H4 (cell line): Measurements from ENCODE around the gene PDPR. TPM values are rescaled to one million over a fixed set of nuclear protein-coding genes. Genes with fewer than 3 reads are reported as not detected.
"Not testable (repeated sequence)": the region's sequence is repeated elsewhere in the genome, so short reads cannot be mapped to it uniquely, and the experiment has no call there.

ENCODE experiments used
- DNase-seq: peaks from one replicate; pipeline ENCODE4 v3.0.0-alpha.2; 2015; ENCODE audit warnings: low spot score
- total RNA-seq: library from RNA; depleted of rRNA; stranded (reverse); fragments of >200 nt; shearing (Covaris generic); gene quantifications from 2 replicates; pipeline ENCODE4 v1.2.3, GENCODE V29; 2014; rRNA removed

Gene PDPR
- total RNA-seq = 9.6 and 12.4 TPM in 2 replicates

DNA sequence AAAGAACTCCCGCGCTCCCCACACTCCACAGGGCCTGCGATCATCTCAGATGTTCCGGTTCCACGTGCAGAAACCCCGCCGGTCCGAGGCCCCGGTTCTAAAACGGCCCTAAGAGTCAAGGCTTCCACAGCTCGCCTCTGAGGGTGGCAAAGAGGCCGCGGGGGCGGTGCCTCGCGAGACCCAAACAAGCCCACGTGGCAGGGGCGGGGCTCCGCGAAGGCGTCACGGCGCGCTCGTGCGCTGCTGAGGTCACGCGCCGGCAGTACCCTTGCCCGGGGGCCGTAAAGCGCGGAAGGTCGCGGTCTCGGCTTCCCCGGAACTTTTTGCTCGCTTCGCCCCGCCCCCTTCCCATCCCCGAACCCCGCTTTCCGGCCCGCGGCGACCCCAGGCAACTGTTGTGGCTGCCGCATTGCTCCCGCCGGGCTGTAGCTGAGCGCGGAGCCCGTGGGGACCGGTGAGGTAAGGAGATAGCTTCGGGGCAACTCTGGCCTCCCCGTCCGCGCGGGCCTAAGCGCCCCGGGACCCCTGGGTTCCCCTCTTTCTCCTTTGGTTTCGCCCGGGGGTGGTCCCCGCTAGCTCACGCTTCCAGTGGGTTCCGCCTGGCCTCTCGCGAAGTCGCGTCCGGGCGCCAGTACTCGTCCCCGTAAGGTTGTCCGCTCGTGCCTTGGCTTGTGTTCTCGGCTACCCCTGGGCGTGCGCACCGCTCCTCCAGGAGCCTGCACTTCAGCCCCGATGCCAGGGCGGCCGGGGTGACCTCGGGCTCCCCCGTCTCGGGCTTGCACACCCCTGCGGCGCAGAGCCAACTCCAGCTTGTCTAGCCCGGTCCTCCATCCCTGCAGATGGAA, at the start of gene PDPR:
PDPR (plus strand) TSS at position 351 of the 845 bp plus-strand sequence. CDS start 6,161 bp downstream, outside the sequence.
- DNase-seq = peak; percentile 78

DNA sequence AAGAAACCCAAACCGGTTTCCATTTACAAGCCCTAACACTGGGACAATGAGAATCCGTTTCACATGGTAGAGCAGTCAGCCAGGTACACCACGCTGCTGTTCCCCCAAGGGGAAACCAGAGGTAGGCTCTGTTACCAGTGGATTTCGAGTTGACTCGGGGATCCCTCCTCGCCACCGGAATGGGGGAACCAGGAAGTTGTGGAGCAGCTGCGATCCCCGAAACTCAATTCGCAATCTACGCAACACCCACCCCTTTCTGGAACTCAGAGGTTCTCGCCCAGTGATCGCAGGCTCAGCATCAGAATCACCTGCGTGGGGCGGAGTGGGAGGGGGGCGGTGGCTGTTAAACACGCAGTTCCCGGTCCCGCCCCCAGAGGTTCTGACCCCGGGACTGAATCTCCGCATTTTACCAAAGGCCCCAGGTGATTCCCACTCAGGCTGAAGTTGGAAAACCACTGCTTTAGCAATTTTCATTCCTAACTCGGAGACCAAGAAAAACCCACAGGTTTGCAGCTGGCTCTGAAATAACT, 49.2 kb upstream of the PDPR start:
- DNase-seq = not testable (repeated sequence)

DNA sequence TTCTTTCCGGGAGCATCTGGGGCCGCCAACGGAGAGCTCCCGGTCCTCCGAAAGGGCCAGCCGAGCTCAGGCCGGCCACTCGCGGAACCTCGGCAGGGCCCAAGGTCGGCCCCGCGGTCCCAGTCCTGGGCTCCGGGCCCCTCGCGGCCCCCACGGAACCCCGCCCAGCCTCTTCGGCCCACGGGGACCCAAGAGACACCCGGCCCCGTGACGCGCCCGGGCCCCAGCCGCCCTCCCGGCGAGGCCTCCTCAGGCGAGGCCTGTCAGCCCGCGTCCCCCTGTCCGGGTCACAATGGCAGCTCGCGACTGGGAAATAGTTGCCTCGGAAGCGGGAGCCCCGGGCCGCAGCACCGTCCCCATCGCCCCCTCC, 48.8 kb upstream of the PDPR start:
- not testable (repeated sequence) for DNase-seq

DNA sequence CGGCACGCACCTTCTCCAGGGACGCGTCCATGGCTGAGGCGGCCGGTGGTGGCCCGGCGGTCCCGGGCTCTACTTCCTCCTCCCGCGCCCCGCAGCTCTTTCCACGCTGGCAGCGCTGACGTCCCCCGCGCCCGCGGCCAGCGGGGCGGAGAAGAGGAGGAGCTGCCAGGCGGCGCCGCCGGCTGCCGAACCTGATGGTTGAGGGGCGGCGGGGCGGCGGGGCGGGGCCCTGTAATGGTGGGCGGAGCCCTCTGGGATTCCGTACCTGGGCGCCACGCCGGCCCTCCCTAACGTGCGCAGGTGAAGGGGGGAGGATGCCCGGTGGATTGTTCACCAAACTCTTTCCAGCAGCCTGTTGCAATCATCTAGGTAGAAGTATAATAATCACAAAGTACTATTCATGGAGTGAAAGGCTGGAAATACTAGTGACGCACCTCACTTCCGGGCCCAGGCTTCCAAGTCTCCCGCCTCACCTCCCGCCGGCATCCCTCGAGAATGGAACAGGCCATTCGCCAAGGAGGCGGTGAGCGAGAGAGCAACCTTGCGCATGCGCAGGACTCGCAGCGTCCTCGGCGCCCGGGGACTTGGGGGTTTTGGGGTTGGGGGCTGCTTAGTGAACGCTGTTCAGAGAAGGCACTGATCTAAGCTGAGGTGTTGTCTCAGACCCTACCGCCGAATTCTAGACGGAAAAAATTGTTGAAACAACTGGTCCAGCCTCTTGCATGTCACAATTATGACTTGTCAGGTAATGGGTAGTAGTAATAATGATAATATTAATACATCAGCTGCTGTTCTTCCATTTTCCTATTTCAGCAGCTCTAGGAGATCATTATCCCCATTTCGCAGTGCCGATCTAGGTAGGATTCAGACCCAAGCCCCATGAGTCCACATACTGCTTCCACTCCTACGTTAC, 48.1 kb upstream of the PDPR start:
- DNase-seq = peak; percentile 54

DNA sequence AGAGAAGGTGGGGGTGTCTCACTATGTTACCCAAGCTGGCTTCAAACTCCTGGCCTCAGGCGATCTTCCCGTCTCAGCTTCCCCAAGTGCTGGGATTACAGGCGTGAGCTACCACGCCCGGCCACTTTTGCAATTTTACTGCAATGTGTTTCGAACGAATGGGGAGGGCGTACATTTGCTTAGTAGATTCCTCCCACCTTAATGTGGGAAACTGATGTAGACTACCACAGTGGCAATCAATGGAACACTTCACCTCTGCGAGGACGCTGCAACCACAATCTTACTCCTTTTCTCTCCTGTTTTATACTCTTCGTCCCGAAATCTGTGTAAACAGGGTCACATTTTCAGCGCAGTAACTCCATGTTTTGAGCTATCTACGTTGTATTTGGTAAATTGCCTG, 47.4 kb upstream of the PDPR start:
- DNase-seq = not testable (repeated sequence)

DNA sequence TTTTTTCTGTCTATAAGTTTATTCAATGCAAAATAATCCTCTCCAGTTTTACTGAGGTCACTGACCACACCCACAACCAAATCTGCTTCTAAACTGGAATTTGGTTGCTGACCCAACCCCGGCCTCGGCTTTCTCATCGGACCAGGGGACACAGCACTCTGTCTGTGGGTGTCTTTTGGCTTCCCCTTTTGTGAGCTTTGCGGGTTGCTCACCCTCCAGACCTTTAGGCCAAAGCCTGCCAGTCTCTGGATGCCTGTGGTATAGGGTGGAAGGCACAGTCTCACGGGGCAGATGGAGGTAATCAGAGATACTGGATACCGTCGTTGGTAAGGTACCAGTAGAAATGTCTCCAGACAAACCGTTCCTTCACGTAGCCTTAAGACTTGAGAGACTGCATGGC, 35.1 kb upstream of the PDPR start:
- DNase-seq = not testable (repeated sequence)

DNA sequence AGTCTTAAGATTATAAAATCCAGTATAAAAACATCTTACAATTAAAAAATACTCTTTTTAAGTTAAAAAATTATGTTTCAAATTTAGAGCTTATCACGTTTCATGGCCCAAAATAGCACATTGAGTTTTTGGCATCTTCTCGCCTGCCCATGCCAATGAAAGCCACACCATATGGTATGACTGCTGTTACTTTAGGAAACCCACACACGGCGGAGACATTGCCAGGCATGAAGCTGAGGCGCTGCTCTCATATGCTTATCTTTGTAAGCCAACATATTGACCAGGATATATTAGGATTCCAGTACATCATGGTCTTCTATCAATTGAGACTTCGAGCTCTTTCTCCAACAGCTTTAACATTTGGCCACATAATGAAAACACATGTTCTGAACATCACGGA, 32.9 kb upstream of the PDPR start:
- not testable (repeated sequence) for DNase-seq

DNA sequence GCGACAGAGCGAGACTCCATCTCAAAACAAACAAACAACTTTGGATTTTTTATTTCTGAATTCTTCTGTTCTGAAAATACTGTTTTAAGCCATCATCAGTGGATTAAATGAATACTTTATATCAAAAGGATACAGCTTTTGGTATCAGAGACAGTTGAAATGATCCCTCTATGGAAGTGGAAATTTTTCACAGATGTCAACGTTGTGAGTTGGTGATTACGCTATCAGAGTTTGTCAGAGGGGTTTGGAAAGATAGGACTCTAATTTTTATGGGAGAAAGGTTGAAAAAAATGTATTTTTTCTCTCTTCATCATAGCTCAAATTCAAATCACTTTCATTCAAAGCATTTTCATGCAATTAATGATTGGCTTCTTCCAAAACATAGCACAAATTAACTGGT, 30.2 kb upstream of the PDPR start:
- not testable (repeated sequence) for DNase-seq

DNA sequence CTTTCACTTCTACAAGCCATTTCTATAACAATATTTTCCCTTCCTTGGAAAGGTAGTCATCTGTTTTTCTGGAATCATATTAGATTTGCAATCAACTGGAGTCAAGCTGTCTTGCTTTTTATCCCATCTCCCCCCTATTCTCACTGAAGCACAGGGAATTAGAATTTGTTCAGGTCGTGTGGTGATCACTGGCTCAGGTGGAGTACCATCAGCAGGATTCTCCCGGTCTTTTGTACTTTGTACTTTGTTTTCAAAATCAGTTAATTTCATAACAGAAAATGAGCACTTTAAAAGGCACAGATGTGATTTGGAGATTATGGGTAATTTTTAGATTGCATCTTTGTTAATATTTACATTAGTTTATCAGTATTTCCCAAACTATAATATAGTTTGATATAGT, 26.0 kb upstream of the PDPR start:
- not testable (repeated sequence) for DNase-seq

DNA sequence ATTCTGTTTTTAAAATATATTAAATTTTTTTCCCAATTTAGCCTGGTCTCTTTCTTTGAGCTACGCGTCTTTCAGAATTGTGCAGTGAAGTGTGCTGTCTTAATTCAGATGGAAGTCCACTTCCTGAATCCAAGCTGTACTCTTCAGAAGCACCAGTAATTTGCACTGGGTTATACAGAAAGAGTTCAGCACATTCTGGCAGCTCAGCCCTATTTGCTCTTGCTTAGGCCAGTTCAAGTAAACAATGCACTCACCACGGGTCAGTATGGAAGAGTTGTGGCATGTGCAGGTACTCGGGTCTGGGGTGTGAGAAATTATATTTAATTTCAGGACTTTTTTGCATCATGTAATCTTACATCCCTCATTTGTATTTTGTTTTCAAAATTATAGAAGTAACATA, 25.3 kb upstream of the PDPR start:
- not testable (repeated sequence) for DNase-seq

DNA sequence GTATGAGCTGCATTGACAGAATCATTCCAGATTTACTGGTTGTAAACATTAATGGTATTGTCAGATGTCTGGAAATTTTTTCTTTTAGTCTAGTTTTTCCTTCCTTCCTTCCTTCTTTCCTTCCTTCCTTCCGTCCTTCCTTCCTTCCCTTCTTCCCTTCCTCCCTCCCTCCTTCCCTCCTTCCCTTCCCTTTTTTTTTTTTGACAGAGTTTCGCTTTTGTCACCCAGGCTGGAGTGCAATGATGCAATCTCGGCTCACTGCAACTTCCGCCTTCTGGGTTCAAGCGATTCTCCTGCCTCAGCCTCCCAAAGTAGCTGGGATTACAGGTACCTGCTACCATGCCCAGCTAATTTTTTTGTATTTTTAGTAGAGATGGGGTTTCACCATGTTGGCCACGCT, 24.8 kb upstream of the PDPR start:
- DNase-seq = not testable (repeated sequence)

DNA sequence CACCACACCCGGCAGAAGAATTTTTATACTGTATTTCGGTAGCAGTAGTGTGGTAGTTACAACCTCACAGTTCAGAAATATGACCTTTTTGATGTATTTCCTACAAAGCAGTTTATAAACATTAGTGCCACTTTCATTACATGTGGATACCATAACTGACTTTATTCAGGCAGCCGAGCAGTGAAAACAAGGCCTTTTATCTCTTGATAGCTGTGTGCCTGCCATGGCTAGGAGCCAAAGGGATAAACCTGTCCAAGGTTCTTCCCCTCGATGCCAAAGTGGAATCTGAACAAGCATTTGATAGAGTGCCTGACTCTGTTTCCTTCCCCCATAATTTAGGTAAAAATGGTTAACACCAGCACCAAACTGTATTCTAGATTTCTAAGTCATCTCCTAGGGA, 23.0 kb upstream of the PDPR start:
- not testable (repeated sequence) for DNase-seq

DNA sequence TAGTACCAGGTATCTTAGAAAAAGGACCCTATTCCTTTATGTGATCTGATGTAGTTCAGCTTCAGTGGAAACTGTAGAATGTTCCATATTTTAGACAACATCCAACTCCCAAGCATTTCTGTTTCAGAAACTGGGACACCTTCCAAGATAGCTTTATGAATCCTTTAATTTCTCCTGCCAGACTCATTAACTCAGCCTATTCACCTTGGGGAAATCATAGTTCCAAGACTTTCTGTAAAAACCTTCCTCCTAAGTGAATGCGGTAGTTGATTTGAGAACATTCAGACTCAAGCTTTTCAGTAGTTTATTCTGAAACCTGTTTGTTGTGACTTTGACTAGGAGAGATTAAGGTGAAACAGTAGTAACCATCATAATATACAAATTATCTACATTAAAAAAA, 20.0 kb upstream of the PDPR start:
- DNase-seq = not testable (repeated sequence)

DNA sequence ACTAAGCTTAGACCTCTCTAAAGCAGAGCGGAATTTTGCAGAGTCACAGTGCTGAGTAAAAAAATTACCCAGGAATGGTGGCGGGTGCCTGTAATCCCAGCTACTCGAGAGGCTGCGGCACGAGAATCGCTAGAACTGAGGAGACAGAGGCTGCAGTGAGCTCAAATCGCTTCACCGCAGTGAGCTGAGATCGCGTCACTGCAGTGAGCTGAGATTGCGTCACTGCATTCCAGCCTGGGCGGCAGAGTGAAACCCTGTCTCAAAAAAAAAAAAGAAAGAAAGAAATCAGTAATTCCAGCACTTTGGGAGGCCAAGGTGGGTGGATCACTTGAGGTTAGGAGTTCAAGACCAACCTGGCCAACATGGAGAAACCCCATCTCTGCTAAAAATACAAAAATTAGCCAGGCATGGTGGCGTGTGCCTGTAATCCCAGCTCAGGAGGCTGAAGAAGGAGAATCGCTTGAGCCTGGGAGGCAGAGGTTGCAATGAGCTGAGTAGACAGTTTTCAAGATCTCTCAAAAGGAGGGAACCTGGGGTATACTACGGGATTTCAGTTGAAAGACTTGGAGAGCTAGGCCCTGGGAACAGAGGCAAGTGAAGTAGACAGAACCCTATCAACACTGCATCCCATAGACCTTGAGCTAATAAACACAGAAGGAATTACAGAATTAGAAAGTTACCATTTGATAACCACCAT, 4.4 kb upstream of the PDPR start:
- DNase-seq = not testable (repeated sequence)

DNA sequence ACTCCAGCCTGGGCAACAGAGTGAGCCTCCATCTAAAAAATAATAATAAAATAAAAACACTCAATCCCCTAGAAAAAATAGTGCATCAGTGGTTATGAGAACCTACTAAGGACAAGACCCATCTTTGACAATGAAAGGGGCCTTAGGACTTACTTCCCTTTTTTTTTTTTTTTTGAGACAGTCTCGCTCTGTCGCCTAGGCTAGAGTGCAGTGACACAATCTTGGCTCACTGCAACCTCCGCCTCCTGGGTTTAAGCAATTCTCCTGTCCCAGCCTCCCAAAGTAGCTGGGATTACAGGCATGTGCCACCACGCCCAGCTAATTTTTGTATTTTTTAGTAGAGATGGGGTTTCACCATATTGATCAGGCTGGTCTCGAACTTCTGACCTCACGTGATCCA, 2.0 kb upstream of the PDPR start:
- DNase-seq = not testable (repeated sequence)

DNA sequence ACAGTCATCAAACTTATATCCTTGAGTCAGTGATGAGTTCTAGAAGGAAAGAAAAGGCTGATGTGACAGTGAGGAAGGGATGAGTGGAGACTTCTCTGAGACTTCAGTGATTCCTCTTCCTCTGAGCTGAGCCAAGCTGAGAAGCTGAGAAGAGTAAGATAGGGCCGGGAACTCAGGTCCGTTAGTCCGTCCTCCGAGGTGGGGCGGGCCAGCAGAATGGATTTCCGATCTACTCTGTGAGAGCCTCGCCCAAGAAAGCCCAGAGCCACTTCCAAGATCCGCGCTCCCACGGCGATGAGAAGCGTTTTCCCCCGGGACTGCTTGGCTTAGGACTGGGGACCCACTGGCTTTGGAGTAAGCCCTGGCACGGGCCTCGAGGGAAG, 542 bp upstream of the PDPR start:
- DNase-seq = not testable (repeated sequence)

DNA sequence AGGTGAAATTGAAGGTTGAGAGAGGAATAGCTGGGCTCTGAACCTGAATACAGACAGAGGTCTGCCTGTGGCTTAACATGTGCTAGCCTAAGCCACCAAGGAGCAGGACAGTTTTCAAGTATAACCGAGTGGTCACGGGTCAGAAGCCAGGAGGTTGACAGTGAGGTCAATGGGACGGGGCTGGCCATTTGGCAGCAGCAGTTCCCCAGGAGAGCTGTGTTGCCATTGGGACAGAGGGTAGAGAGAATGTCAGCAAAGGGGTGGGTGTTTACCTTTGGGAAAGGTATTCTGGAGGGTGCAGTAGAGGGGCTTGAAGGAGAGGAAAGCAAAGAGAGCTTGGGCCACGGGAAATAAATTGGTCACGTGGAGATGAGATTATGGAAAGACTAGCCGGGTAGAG, 4.2 kb downstream of the PDPR start:
- not testable (repeated sequence) for DNase-seq

DNA sequence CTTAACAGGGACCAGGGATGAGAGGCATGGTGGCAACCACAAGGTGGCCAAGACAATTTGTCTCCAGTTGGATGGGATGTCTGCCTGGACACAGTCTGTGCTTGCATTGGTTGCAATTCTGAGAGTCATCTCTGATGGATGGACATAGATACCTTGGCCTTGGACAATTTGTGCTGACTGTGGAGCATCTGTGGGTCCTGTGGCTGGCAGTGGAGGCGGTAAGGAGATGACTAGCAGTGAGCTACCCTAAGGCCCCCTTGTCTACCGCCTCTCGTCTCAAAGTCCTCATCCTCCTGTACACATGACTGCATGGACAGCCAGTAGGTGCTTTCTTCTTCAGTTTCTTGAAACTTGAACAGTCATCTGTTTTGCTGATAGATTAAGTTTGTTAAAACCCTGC, 4.6 kb downstream of the PDPR start:
- not testable (repeated sequence) for DNase-seq

DNA sequence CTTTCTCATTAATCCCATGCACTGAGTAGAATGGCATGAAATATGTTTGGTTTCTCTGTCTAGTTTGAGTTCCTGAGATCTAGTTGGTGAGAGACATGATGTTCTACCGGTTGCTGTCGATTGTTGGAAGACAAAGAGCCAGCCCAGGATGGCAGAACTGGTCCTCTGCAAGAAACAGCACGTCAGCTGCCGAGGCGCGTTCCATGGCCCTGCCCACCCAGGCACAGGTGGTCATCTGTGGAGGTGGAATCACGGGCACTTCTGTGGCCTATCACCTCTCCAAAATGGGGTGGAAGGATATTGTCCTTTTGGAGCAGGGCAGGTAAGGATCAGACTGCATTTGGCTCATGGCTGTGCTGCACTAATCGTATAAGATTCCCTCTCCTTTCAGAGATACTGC, 6.3 kb downstream of the PDPR start:
- not testable (repeated sequence) for DNase-seq

DNA sequence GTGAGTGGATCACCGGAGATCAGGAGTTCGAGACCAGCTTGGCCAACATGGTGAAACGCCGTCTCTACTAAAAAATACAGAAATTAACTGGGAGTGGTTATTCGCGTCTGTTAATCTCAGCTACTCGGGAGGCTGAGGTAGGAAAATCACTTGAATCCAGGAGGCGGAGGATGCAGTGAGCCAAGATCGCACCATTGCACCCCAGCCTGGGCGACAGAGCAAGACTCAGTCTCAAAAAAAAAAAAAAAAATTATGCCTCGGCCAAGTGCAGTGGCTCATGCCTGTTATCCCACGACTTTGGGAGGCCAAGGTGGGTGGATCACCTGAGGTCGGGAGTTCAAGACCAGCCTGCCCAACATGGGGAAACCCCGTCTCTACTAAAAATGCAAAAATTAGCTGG, 9.7 kb downstream of the PDPR start:
- DNase-seq = not testable (repeated sequence)

DNA sequence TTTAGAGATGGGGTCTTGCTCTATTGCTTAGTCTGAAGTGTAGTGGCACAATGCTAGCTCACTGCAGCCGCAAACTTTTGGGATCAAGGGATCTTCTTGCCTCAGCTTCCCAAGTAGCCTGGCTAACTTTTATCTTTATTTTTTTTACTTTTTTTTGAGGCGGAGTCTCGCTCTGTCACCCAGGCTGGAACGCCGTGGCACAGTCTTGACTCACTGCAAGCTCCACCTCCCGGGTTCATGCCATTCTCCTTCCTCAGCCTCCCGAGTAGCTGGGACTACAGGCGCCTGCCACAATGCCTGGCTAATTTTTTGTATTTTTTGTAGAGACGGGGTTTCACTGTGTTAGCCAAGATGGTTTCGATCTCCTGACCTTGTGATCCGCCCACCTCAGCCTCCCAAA, 12.1 kb downstream of the PDPR start:
- DNase-seq = not testable (repeated sequence)

DNA sequence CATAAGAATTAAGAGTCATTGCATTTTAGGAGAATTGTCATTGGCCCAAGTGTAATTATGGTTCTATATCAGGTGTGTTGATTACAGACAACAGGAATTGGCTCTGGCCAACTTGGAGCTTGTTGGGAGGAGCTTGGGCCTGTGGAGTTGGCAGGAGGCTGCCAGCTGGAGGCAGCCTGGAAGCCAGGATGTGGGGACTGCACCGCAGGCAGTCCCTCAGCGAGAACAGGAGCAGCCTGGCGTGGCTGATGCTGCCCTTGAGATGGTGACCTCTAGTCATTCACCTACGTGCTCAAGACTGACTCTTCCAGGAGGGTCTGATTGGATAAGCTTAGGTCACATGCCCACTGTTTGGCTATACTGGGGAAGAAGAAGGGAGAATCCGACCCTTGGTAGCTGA, 13.6 kb downstream of the PDPR start:
- DNase-seq = not testable (repeated sequence)
